ENCODE data around the gene TBX19. TPM values are rescaled to one million over a fixed set of nuclear protein-coding genes. Genes with fewer than 3 reads are reported as not detected.

TBX19 gene
- total RNA-seq, 1 experiment from 2014 or later = 1.2 TPM

DNA sequence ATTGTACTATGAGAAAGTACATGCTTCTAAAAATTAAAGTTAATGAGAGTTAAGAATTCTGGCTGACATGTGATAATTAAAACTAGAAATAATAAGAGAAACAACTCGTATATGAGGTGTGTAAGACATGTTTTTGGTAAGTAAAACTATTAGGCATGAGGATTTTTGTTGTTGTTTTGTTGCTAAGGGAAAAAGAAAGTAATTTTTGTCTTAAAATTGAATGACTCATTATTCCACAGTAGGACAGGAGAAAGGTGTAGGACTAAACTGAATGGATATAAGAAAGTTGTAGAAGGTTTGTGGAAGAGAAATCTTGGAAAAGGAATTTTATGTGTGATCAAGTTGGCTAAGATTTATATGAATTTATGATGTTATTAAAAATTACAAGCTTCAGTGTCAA, 54.8 kb downstream of the TBX19 start:
- peaks cover 17% of the 10 kb centered on the region for H3K9me3 Mint-ChIP-seq
- no peak overlapping the region for H3K4me3 Mint-ChIP-seq
- H3K4me1 Mint-ChIP-seq = peaks cover 25% of the 10 kb centered on the region
- DNase-seq (ENCODE audit: low spot score) (no peak), ATAC-seq (no peak)
- peaks cover 3% of the 10 kb centered on the region; the same call in 1 of the 2 replicates for H3K36me3 Mint-ChIP-seq
- TF ChIP-seq, protein P1, sequence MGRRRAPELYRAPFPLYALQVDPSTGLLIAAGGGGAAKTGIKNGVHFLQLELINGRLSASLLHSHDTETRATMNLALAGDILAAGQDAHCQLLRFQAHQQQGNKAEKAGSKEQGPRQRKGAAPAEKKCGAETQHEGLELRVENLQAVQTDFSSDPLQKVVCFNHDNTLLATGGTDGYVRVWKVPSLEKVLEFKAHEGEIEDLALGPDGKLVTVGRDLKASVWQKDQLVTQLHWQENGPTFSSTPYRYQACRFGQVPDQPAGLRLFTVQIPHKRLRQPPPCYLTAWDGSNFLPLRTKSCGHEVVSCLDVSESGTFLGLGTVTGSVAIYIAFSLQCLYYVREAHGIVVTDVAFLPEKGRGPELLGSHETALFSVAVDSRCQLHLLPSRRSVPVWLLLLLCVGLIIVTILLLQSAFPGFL (CRISPR knock-in tag; IDR thresholded peaks at IDR 0.05; ENCODE audit: borderline replicate concordance) = no peak
- TF ChIP-seq MYBL2 (CRISPR knock-in tag; IDR thresholded peaks at IDR 0.05) (no peak), ELF4 (CRISPR knock-in tag; IDR thresholded peaks at IDR 0.05; ENCODE audit: low read depth) (no peak)
- no peaks in the 10 kb centered on the region for H3K27me3 Mint-ChIP-seq (ENCODE audit: low read depth)
- no peak overlapping the region for H3K27ac Mint-ChIP-seq
- ChIA-PET CTCF (no interaction called here), POLR2A (no interaction called here)

DNA sequence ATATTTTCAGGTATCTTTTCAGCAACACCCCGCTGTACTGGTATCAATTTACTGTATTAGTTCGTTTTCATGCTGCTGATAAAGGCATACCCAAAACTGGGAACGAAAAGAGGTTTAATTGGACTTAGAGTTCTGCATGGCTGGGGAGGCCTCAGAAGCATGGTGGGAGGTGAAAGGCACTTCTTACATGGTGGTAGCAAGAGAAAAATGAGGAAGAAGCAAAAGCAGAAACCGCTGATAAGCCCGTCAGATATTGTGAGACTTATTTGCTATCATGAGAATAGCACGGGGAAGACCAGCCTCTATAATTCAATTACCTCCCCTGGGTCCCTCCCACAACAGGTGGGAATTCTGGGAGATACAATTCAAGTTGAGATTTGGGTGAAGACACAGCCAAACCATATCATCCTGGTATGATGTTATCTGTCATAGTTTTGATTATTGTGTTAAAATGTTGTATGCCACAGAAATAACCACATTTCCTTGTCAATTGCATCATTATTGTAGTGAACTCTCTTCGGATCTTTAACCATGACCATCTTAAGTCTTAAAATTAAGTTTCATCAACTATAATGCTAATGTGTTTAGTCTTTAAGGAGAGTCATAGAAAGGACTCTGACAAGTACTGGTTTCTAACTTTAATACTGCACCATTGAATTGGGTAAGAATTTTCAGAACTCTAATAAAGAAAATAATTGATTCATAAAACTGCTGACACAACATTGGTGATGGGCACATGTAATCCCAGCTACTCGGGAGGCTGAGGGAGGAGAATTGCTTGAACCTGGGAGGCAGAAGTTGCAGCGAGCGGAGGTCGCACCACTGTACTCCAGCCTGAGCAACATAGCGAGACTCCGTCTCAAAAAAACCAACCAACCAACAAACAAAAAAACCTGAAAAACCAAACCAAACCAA, 58.2 kb downstream of the TBX19 start:
- TF ChIP-seq, protein P2, sequence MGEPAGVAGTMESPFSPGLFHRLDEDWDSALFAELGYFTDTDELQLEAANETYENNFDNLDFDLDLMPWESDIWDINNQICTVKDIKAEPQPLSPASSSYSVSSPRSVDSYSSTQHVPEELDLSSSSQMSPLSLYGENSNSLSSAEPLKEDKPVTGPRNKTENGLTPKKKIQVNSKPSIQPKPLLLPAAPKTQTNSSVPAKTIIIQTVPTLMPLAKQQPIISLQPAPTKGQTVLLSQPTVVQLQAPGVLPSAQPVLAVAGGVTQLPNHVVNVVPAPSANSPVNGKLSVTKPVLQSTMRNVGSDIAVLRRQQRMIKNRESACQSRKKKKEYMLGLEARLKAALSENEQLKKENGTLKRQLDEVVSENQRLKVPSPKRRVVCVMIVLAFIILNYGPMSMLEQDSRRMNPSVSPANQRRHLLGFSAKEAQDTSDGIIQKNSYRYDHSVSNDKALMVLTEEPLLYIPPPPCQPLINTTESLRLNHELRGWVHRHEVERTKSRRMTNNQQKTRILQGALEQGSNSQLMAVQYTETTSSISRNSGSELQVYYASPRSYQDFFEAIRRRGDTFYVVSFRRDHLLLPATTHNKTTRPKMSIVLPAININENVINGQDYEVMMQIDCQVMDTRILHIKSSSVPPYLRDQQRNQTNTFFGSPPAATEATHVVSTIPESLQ (CRISPR knock-in tag; IDR thresholded peaks at IDR 0.05) = no peak
- TF ChIP-seq EMX1 (CRISPR knock-in tag; IDR thresholded peaks at IDR 0.05) (no peak), IRF2 (CRISPR knock-in tag; IDR thresholded peaks at IDR 0.05; ENCODE audit: borderline replicate concordance, low read depth) (no peak), FOXK1 (CRISPR knock-in tag; IDR thresholded peaks at IDR 0.05) (no peak), SOX15 (CRISPR knock-in tag; IDR thresholded peaks at IDR 0.05) (no peak), ZNF396 (CRISPR knock-in tag; IDR thresholded peaks at IDR 0.05; ENCODE audit: borderline replicate concordance) (no peak), ZNF263 (CRISPR knock-in tag; IDR thresholded peaks at IDR 0.05; ENCODE audit: low read depth) (no peak), ETV6 (CRISPR knock-in tag; IDR thresholded peaks at IDR 0.05) (no peak), NR3C1 (CRISPR knock-in tag; conservative IDR thresholded peaks at IDR 0.05; ENCODE audit: low read depth) (no peak), TEAD4 (CRISPR knock-in tag; IDR thresholded peaks at IDR 0.05) (no peak), CBFB (CRISPR knock-in tag; IDR thresholded peaks at IDR 0.05; ENCODE audit: low read depth) (no peak), MXD4 (CRISPR knock-in tag; IDR thresholded peaks at IDR 0.05; ENCODE audit: borderline replicate concordance) (no peak)
- TF ChIP-seq, protein P3, sequence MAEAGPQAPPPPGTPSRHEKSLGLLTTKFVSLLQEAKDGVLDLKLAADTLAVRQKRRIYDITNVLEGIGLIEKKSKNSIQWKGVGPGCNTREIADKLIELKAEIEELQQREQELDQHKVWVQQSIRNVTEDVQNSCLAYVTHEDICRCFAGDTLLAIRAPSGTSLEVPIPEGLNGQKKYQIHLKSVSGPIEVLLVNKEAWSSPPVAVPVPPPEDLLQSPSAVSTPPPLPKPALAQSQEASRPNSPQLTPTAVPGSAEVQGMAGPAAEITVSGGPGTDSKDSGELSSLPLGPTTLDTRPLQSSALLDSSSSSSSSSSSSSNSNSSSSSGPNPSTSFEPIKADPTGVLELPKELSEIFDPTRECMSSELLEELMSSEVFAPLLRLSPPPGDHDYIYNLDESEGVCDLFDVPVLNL (CRISPR knock-in tag; IDR thresholded peaks at IDR 0.05; ENCODE audit: borderline replicate concordance, low read depth) = no peak
- TF ChIP-seq, protein P4, sequence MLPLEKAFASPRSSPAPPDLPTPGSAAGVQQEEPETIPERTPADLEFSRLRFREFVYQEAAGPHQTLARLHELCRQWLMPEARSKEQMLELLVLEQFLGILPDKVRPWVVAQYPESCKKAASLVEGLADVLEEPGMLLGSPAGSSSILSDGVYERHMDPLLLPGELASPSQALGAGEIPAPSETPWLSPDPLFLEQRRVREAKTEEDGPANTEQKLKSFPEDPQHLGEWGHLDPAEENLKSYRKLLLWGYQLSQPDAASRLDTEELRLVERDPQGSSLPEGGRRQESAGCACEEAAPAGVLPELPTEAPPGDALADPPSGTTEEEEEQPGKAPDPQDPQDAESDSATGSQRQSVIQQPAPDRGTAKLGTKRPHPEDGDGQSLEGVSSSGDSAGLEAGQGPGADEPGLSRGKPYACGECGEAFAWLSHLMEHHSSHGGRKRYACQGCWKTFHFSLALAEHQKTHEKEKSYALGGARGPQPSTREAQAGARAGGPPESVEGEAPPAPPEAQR (CRISPR knock-in tag; IDR thresholded peaks at IDR 0.05) = no peak
- no peaks in the 10 kb centered on the region for H3K27me3 Mint-ChIP-seq (ENCODE audit: low read depth)
- H3K4me1 Mint-ChIP-seq = peaks cover 17% of the 10 kb centered on the region
- peaks cover 15% of the 10 kb centered on the region for H3K9me3 Mint-ChIP-seq
- ChIA-PET POLR2A (no interaction called here), CTCF (no interaction called here)
- H3K27ac Mint-ChIP-seq = no peak overlapping the region
- ATAC-seq (no peak), DNase-seq (ENCODE audit: low spot score) (no peak)
- H3K36me3 Mint-ChIP-seq = peaks cover 3% of the 10 kb centered on the region; the same call in 1 of the 2 replicates
- no peak overlapping the region for H3K4me3 Mint-ChIP-seq
